Pancreas (tissue), 10 donors: ENCODE data around the gene DEDD. TPM values are rescaled to one million over a fixed set of nuclear protein-coding genes. Genes with fewer than 3 reads are reported as not detected.
A peak's percentile ranks its signal among the peaks of the same experiment; 100 is the strongest.

Experiments used
- ATAC-seq, 4 donors: fragments of 200-7000 bp; cut with Tn5 transposase; one replicate each; pipeline versions ENCODE4 v1.8.0 to v1.9.1; 2020; ENCODE audit warnings: mild to moderate bottlenecking in 4 of 4, moderate library complexity in 4 of 4
- DNase-seq, 6 donors: peaks; one replicate each; pipeline ENCODE4 v3.0.0-alpha.2; 2020
- FAIRE-seq: peaks from 2 replicates; lab custom pipeline; 2012; peaks lifted over from hg19 to GRCh38; lab: Jason Lieb, UNC
- H3K27ac ChIP-seq, 4 donors: fragments of 200-600 bp; sonication (generic); 1 replicate in 3 of 4; 2 replicates in 1 of 4; pipeline versions ENCODE4 v1.5.0 to v1.8.0; 2020
- H3K27me3 ChIP-seq, 4 donors: fragments of 200-600 bp; one replicate each; pipeline ENCODE4 v1.8.0; 2021
- H3K36me3 ChIP-seq, 3 donors: fragments of 200-600 bp; sonication (generic) in 1 of 3; one replicate each; pipeline versions ENCODE4 v1.5.0 to v1.8.0; 2020 to 2021
- H3K4me1 ChIP-seq, 3 donors: fragments of 200-600 bp; one replicate each; pipeline ENCODE4 v1.8.0; 2021
- H3K4me3 ChIP-seq, 4 donors: fragments of 200-600 bp; sonication (generic) in 2 of 4; one replicate each; pipeline versions ENCODE4 v1.5.0 to v1.8.0; 2020 to 2021
- H3K9me3 ChIP-seq, 4 donors: fragments of 200-600 bp; one replicate each; pipeline ENCODE4 v1.8.0; 2021
- WGBS, 2 donors: extraction: QIAGEN DNeasy Blood & Tissue Kit; methylation state at CpG; one replicate each; pipeline ENCODE4 v1.1.7; 2013; 5-methylcytosine and 5-hydroxymethylcytosine counted together
- intact Hi-C, 3 donors: fragments of 100-400 bp; cut with DNase I; formaldehyde crosslinking; loops; one replicate each; pipeline versions ENCODE4 v1.11.1 to v1.14.2; 2022
- polyA plus RNA-seq, 2 donors: library from polyadenylated mRNA; stranded (reverse); fragments of 200-250 nt; gene quantifications; one replicate each; pipeline ENCODE4 v1.2.3, GENCODE V29; 2013
- total RNA-seq, 6 donors: library from RNA; stranded (reverse); fragmentation: NEBNext Ultra II Directional in 4 of 6; extraction: Animal tissue kit (Norgen Biotek cat#: 25700) in 4 of 6; gene quantifications; one replicate each; pipeline versions ENCODE4 v1.2.1 to v1.2.4, GENCODE V29; 2021 to 2023
- TF ChIP-seq, protein P1 (sequence below), 4 donors: fragments of 200-600 bp; sonication (generic) in 3 of 4; IDR thresholded peaks; one replicate each; pipeline versions ENCODE4 v1.5.0 to v1.8.0; 2021; ENCODE audit warnings: antibody characterized with exemption in 4 of 4
- donor health status: healthy with polysubstance abuse.
- donor health status: DM: no; HTN: no; CAD: no; lungs with moderate emphysema.
- donor health status: DM: no; HTN: no; CAD: no.
- donor health status: control.
- donor health status: control.
- donor health status: Bipolar disorder and iron deficiency.
- donor health status: DM: yes; HTN: yes; CAD: no.
- donor health status: DM: no; HTN: no; CAD: no.
- donor health status: DM: no; HTN: no; CAD: no.
- donor health status: DM: yes; HTN: yes; CAD: no.

Gene DEDD
- total and polyA plus RNA-seq, 8 donors: 11.1 to 20.8 (median 15.6) TPM

DNA sequence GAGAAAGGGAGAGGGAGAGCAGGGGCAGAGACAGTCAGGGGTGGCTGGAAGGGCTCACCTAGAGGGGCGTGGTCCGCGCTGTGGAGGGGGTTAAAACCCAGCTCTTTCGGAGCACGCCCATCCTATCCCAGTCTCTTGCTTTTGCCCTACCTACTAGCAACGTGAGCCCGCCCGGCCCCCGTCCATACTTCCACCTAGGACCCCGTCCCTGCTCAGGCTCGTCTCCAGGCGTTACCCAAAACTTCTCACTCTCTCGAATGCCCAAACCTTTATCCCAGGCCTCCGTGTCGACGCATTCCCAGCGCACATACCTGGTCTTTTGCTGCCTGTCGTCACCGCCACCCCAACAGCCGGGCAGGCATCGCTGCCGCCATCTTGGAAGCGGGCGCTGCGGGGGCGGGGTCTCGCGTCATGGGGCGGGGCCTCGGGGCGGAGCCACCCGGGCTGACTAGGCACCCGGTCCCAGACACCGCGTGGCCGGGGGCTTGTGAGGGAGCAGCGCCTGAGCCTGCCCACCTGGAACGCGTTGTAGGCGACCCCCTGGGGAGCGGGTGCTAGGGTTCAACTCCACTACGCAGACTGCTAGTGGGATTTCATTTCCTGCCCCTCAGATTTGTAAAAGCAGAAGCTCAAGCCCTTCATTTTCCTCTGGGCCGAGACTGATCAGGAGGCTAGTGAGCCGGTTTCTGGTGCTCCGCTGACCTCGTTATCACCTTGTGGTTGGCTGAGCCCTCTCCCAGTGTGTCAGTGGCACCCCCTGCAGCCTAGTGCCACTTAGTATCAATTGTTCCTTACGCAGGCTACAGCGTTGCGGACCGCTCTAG is 44.9 kb upstream of the DEDD start, which contains the start of gene B4GALT3:
Gene B4GALT3, minus strand, starts transcription at position 396 of the 824 bp plus-strand sequence. CDS start 1,447 bp downstream, outside the sequence.
- no peaks in the 10 kb centered on the region for H3K27me3 ChIP-seq
- peaks cover 0 to 24% (median 5%) of the 10 kb centered on the region in 3 donors for H3K36me3 ChIP-seq
- TF ChIP-seq, protein P1, sequence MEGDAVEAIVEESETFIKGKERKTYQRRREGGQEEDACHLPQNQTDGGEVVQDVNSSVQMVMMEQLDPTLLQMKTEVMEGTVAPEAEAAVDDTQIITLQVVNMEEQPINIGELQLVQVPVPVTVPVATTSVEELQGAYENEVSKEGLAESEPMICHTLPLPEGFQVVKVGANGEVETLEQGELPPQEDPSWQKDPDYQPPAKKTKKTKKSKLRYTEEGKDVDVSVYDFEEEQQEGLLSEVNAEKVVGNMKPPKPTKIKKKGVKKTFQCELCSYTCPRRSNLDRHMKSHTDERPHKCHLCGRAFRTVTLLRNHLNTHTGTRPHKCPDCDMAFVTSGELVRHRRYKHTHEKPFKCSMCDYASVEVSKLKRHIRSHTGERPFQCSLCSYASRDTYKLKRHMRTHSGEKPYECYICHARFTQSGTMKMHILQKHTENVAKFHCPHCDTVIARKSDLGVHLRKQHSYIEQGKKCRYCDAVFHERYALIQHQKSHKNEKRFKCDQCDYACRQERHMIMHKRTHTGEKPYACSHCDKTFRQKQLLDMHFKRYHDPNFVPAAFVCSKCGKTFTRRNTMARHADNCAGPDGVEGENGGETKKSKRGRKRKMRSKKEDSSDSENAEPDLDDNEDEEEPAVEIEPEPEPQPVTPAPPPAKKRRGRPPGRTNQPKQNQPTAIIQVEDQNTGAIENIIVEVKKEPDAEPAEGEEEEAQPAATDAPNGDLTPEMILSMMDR (IDR thresholded peaks at IDR 0.05): no peak
- FAIRE-seq: no peak
- peak within 1 kb of the TSS; percentile 54 to 74 (median 66) for H3K4me3 ChIP-seq
- WGBS, 2 donors: 1 to 2% methylated on average over 47 to 50 of the region's 50 CpGs
- peak within 1 kb of the TSS; percentile 75 to 85 (median 79) for H3K27ac ChIP-seq
- ATAC-seq: peak; percentile 96 to 98 (median 98)
- intact Hi-C loops: no loop called here
- peak; percentile 86 to 99 (median 94) for DNase-seq
- H3K9me3 ChIP-seq: no peaks in the 10 kb centered on the region
- peaks cover 0 to 11% (median 4%) of the 10 kb centered on the region in 3 donors for H3K4me1 ChIP-seq

DNA sequence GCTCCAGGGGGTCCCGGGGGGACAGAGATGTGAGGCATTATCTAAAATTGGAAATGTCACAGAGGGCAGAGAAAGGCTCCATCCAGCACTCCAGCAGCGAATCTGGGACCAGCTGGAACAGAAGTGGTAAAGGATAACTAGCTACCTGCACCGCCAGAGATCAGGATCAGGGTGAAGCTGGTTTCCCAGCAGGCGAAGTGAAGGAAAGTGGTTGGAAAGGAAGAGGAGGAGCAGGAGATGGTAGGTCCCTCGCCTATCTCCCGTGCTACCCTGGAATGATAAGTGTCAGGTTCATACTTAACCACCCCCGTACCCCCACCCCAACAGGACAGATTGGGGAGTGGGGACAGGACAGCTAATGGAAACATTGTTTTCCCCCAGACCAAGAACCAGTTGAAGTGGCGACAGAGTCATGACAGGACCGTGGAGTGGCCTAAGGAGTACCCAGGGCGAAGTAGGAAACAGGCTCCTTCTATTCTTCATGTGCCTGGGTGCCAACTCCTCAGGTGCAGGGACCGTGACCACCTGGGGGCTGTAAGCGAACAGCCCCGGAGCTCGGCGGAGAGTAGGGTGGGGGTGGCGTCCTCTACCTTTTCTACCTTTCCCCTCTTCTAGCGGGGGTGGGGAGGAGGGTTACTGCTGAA is 44.1 kb upstream of the DEDD start:
- Histone ChIP-seq H3K27ac (peak overlapping the region in 3 of 4 donors; percentile 75 to 85 (median 78)), H3K9me3 (no peaks in the 10 kb centered on the region), H3K4me3 (peak overlapping the region; percentile 54 to 74 (median 66)), H3K27me3 (no peaks in the 10 kb centered on the region), H3K36me3 (peaks cover 0 to 32% (median 10%) of the 10 kb centered on the region in 3 donors), H3K4me1 (peaks cover 0 to 11% (median 4%) of the 10 kb centered on the region in 3 donors)
- DNase-seq (no peak), ATAC-seq (peak; percentile 23 to 38 (median 32)), FAIRE-seq (no peak)
- intact Hi-C loops: no loop called here
- TF ChIP-seq, protein P1 (IDR thresholded peaks at IDR 0.05): no peak
- WGBS, 2 donors: 8 to 9% methylated on average over 16 to 17 of the region's 17 CpGs

DNA sequence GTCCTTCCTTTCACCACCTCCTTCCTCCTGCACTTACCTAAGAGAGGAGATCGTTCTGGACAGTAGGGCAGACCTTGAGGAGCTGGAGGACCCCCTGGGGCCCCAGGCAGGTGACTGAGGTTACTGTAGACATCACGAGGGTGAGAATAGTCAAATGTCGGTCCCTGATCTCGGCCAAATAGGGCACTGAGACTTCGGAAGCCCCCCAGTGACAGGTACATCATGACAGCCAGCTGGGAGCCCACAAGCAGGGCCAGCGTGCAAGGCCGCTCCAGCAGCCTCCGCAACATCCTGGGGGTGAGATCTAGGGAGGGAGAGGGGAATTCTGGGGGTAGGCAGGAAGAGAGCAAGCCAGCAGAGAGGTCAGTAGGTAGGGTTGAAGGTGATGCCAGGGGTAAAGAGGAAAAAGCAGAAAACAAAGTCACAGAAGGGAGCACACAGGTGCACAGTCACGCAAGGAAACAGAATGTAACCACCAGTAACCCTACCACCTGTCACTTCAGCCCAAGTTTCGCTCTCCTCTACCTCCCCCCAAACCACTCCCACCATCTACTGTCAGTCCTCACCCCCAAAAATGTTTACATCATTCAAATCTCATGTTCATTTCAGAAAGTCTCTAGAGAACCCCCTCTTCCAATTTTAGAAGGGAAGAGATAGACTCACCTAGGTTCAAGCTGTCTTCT is 43.4 kb upstream of the DEDD start:
- FAIRE-seq: no peak
- H3K4me1 ChIP-seq: peaks cover 0 to 11% (median 4%) of the 10 kb centered on the region in 3 donors
- WGBS, 2 donors: 76 to 79% methylated on average over 10 of the region's 10 CpGs
- no peaks in the 10 kb centered on the region for H3K9me3 ChIP-seq
- ATAC-seq: no peak
- DNase-seq: no peak
- TF ChIP-seq, protein P1 (IDR thresholded peaks at IDR 0.05): no peak
- H3K4me3 ChIP-seq: peak overlapping the region in 2 of 4 donors; percentile 74
- H3K27me3 ChIP-seq: no peaks in the 10 kb centered on the region
- H3K36me3 ChIP-seq: peaks cover 0 to 35% (median 12%) of the 10 kb centered on the region in 3 donors
- intact Hi-C loops: no loop called here
- H3K27ac ChIP-seq: no peak overlapping the region

- no peak overlapping the region for H3K4me3 ChIP-seq
- intact Hi-C loops: no loop called here
- FAIRE-seq: no peak
- H3K27ac ChIP-seq: no peak overlapping the region
- DNase-seq: no peak
- TF ChIP-seq, protein P1 (IDR thresholded peaks at IDR 0.05): no peak
- 94 to 95% methylated on average over 11 of the region's 11 CpGs for WGBS, 2 donors
- H3K4me1 ChIP-seq: peaks cover 0 to 11% (median 4%) of the 10 kb centered on the region in 3 donors
- peaks cover 0 to 35% (median 12%) of the 10 kb centered on the region in 3 donors for H3K36me3 ChIP-seq
- H3K27me3 ChIP-seq: no peaks in the 10 kb centered on the region
- no peak for ATAC-seq
- H3K9me3 ChIP-seq: no peaks in the 10 kb centered on the region
Measured at GRCh38 chr1:161174911-161175310, 42.4 kb upstream of the DEDD start.
